Adrenal gland (tissue), 12 donors: ENCODE data around the gene UROS. TPM values are rescaled to one million over a fixed set of nuclear protein-coding genes. Genes with fewer than 3 reads are reported as not detected.

ENCODE experiments used
- DNase-seq, 7 donors: peaks; one replicate each; pipeline ENCODE4 v3.0.0-alpha.2; 2019 to 2020
- H3K27ac ChIP-seq, 5 donors: fragments of 200-600 bp; sonication (generic) in 4 of 5; 1 replicate in 3 of 5; 2 replicates in 2 of 5; pipeline versions ENCODE4 v1.5.1 to v1.8.0; 2016 to 2020; ENCODE audit warnings: mild to moderate bottlenecking in 1 of 5
- H3K27me3 ChIP-seq: fragments of 200-600 bp; 2 replicates; pipeline ENCODE4 v1.8.0; 2021
- H3K36me3 ChIP-seq, 2 donors: fragments of 200-600 bp; replicated peaks in 1 of 2; 1 replicate in 1 of 2; 2 replicates in 1 of 2; pipeline versions ENCODE4 v1.5.1 to v1.8.0; 2018 to 2022
- H3K4me1 ChIP-seq, 2 donors: fragments of 200-600 bp; replicated peaks in 1 of 2; 1 replicate in 1 of 2; 2 replicates in 1 of 2; pipeline versions ENCODE4 v1.5.1 to v1.8.0; 2018 to 2021
- H3K4me3 ChIP-seq, 4 donors: fragments of 200-600 bp; sonication (generic) in 3 of 4; one replicate each; pipeline ENCODE4 v1.5.1; 2016 to 2018
- H3K9me3 ChIP-seq, 3 donors: fragments of 200-600 bp; sonication (generic) in 1 of 3; replicated peaks in 1 of 3; 1 replicate in 2 of 3; 2 replicates in 1 of 3; pipeline versions ENCODE4 v1.5.1 to v1.8.0; 2016 to 2021
- POLR2A ChIP-seq, 2 donors: fragments of 450-650 bp; IDR thresholded peaks; one replicate each; pipeline ENCODE4 v1.6.1; 2017; ENCODE audit warnings: antibody characterized with exemption in 2 of 2, mild to moderate bottlenecking in 2 of 2, moderate library complexity in 1 of 2
- WGBS, 4 donors: extraction: QIAGEN DNeasy Blood & Tissue Kit in 2 of 4; methylation state at CpG; one replicate each; pipeline versions ENCODE4 v1.1.5 to v1.1.7; 2013 to 2017; 5-methylcytosine and 5-hydroxymethylcytosine counted together
- intact Hi-C, 2 donors: fragments of 100-400 bp; cut with DNase I; formaldehyde crosslinking; loops; one replicate each; pipeline versions ENCODE4 v1.14.1 to v1.15.0; 2022 to 2023
- polyA plus RNA-seq, 3 donors: library from polyadenylated mRNA; stranded (reverse); fragments of 200-250 nt in 2 of 3; fragments of 350-450 nt in 1 of 3; fragmentation: Illumina TruSeq in 1 of 3; extraction: RNeasy Lipid Tissue Mini Kit (QIAGEN cat#74804) in 1 of 3; gene quantifications; one replicate each; pipeline ENCODE4 v1.2.3, GENCODE V29; 2013 to 2014
- total RNA-seq, 9 donors: library from RNA; depleted of rRNA in 4 of 9; stranded (reverse); fragments of >200 nt in 4 of 9; fragments of 120-200 nt in 1 of 9; fragmentation: NEBNext Ultra II Directional in 1 of 9; extraction: Animal tissue kit (Norgen Biotek cat#: 25700) in 1 of 9; gene quantifications; one replicate each; pipeline versions ENCODE4 v1.1.0 to v1.2.4, GENCODE V29; 2013 to 2023
- TF ChIP-seq, protein P1 (sequence below), 6 experiments: fragments of 450-650 bp in 4 of 6; fragments of 200-600 bp in 2 of 6; sonication (generic) in 1 of 6; IDR thresholded peaks; 1 replicate in 5 of 6; 2 replicates in 1 of 6; pipeline versions ENCODE4 v1.5.1 to v1.8.0; 2016 to 2021; ENCODE audit warnings: antibody characterized with exemption in 6 of 6, mild to moderate bottlenecking in 2 of 6, moderate library complexity in 1 of 6
- donor health status: healthy with polysubstance abuse.
- donor health status: Bipolar disorder and iron deficiency.
- donor health status: DM: yes; HTN: yes; CAD: no.
- donor health status: DM: no; HTN: no; CAD: no.
- donor health status: DM: no; HTN: no; CAD: no.
- donor health status: DM: yes; HTN: yes; CAD: no.

The UROS gene
- total and polyA plus RNA-seq, 12 donors: 41.1 to 122 (median 60.7) TPM

GRCh38 chr10:125852487-125852886 lies 29.4 kb upstream of the UROS start:
- Histone ChIP-seq H3K27me3 (no peaks in the 10 kb centered on the region), H3K9me3 (no peaks in the 10 kb centered on the region), H3K27ac (no peak overlapping the region), H3K4me3 (no peak overlapping the region), H3K4me1 (no peaks in the 10 kb centered on the region), H3K36me3 (peaks cover 0 to 27% of the 10 kb centered on the region in 2 donors)
- intact Hi-C loops: no loop called here
- no peak for DNase-seq
- 91 to 95% (median 92%) methylated on average over 7 of the region's 7 CpGs for WGBS, 4 donors
- TF ChIP-seq, protein P1, sequence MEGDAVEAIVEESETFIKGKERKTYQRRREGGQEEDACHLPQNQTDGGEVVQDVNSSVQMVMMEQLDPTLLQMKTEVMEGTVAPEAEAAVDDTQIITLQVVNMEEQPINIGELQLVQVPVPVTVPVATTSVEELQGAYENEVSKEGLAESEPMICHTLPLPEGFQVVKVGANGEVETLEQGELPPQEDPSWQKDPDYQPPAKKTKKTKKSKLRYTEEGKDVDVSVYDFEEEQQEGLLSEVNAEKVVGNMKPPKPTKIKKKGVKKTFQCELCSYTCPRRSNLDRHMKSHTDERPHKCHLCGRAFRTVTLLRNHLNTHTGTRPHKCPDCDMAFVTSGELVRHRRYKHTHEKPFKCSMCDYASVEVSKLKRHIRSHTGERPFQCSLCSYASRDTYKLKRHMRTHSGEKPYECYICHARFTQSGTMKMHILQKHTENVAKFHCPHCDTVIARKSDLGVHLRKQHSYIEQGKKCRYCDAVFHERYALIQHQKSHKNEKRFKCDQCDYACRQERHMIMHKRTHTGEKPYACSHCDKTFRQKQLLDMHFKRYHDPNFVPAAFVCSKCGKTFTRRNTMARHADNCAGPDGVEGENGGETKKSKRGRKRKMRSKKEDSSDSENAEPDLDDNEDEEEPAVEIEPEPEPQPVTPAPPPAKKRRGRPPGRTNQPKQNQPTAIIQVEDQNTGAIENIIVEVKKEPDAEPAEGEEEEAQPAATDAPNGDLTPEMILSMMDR (IDR thresholded peaks at IDR 0.05): no peak
- TF ChIP-seq POLR2A (IDR thresholded peaks at IDR 0.05): no peak

DNA sequence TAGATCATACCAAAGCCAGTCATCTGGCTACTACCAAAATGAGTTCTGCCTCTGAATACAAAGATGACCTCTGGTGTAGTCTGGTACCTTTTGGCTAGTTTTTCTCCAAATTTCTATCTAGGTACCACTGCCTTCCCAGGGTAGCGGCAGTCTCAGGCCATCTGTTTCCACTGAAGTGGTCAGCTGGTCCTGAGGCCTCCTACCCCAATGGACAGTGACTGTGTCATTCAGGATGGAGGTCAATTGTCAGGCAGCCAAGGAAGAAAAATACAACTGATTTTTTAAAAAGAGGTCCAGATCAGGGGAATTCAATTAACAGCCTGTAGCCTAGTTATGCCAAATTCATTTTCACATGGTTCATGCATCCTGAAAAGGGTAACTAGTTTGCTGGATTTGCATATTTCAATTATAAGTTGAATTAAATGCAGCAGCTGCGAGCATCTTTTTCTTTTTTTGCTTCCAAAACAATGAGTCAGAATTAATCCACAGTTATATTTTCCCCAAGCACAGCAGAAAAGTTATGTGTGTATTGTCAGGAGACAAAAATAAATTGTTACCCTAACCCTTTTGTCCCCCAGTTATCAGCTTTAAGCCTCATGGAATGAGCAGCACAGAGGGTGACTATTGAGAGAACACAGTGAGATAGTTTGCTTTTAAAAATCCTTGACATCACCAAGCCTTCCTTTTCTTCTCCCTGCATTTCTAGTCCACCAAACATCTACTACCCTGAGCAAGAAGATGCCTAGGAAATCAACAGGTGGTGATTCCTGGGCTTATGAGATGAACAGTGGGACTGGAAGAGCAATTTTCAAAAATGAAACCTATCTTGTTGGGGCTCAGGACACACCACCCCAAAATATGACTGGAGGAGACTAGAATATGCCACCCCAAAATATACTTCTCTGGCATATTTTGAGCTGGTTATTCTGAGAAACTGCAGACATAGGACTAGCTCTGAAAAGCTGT lies 28.0 kb upstream of the UROS start:
- no peak for DNase-seq
- Histone ChIP-seq H3K36me3 (peaks cover 0 to 27% of the 10 kb centered on the region in 2 donors), H3K9me3 (no peaks in the 10 kb centered on the region), H3K4me3 (no peak overlapping the region), H3K4me1 (no peaks in the 10 kb centered on the region), H3K27me3 (no peaks in the 10 kb centered on the region), H3K27ac (no peak overlapping the region)
- no peak for TF ChIP-seq POLR2A (IDR thresholded peaks at IDR 0.05)
- TF ChIP-seq, protein P1 (IDR thresholded peaks at IDR 0.05): no peak
- intact Hi-C loops: no loop called here
- 87 to 93% (median 91%) methylated on average over 2 of the region's 2 CpGs for WGBS, 4 donors

GRCh38 chr10:125849448-125849847 lies 26.4 kb upstream of the UROS start:
- intact Hi-C loops: no loop called here
- no peaks in the 10 kb centered on the region for H3K27me3 ChIP-seq
- H3K4me3 ChIP-seq: no peak overlapping the region
- TF ChIP-seq, protein P1 (IDR thresholded peaks at IDR 0.05): no peak
- WGBS, 4 donors: 92 to 95% (median 92%) methylated on average over 7 of the region's 7 CpGs
- H3K36me3 ChIP-seq: peaks cover 0 to 27% of the 10 kb centered on the region in 2 donors
- no peak for DNase-seq
- no peaks in the 10 kb centered on the region for H3K9me3 ChIP-seq
- peaks cover 7 to 9% of the 10 kb centered on the region in 2 donors for H3K4me1 ChIP-seq
- no peak overlapping the region for H3K27ac ChIP-seq

GRCh38 chr10:125848857-125849256 lies 25.8 kb upstream of the UROS start:
- DNase-seq: no peak
- TF ChIP-seq, protein P1 (IDR thresholded peaks at IDR 0.05): no peak
- no peak for TF ChIP-seq POLR2A (IDR thresholded peaks at IDR 0.05)
- H3K36me3 ChIP-seq: peaks cover 0 to 27% of the 10 kb centered on the region in 2 donors
- H3K4me1 ChIP-seq: peaks cover 7 to 14% of the 10 kb centered on the region in 2 donors
- intact Hi-C loops: no loop called here
- no peaks in the 10 kb centered on the region for H3K27me3 ChIP-seq
- no peak overlapping the region for H3K4me3 ChIP-seq
- H3K27ac ChIP-seq: no peak overlapping the region
- 96 to 100% (median 97%) methylated on average over 2 of the region's 2 CpGs for WGBS, 4 donors
- H3K9me3 ChIP-seq: no peaks in the 10 kb centered on the region
